Hair follicular keratinocyte (primary cell): ENCODE data around the gene OR2M7. TPM values are rescaled to one million over a fixed set of nuclear protein-coding genes. Genes with fewer than 3 reads are reported as not detected.

Source experiments
- total RNA-seq: library from RNA; depleted of rRNA; stranded (reverse); fragments of >200 nt; gene quantifications from 2 replicates; pipeline ENCODE4 v1.2.3, GENCODE V29; 2015

Gene OR2M7
- total RNA-seq, result not detected in 2 replicates

GRCh38 chr1:248324468-248324867, at the start of gene OR2M7:
OR2M7 (minus strand) TSS chr1:248324568; CDS start chr1:248324568, 0 bp downstream.

GRCh38 chr1:248361121-248361715, 36.9 kb upstream of the OR2M7 start, which contains the start of gene OR2T4:
OR2T4 (plus strand) TSS chr1:248361665; CDS start chr1:248361665, 0 bp downstream.

GRCh38 chr1:248348475-248348874, 24.1 kb upstream of the OR2M7 start, which contains the start of gene OR14C36:
OR14C36 (plus strand) TSS chr1:248348775; CDS start chr1:248348775, 0 bp downstream.

GRCh38 chr1:248303324-248303723, 21.0 kb downstream of the OR2M7 start, which contains the start of gene OR2T12:
OR2T12 (minus strand) TSS chr1:248303424; CDS start chr1:248295578, 7,846 bp downstream.

GRCh38 chr1:248277876-248278275, 46.5 kb downstream of the OR2M7 start, which contains the start of gene OR2T33:
OR2T33 (minus strand) TSS chr1:248277976; CDS start chr1:248273814, 4,162 bp downstream.

Other genes starting within 250 kb of the OR2M7 start
- 0.08 and 0.23 TPM in 2 replicates for gene OR2L13, start 229.4 kb downstream of the OR2M7 start, total RNA-seq
- gene OR2M5, start 179.4 kb downstream of the OR2M7 start, total RNA-seq, result not detected in 2 replicates
- gene OR2M2, start 149.7 kb downstream of the OR2M7 start, total RNA-seq, result not detected in 2 replicates
- gene OR2M3, start 127.3 kb downstream of the OR2M7 start, total RNA-seq, result not detected in 2 replicates
- gene OR2M4, start 93.2 kb downstream of the OR2M7 start, total RNA-seq, result not detected in 2 replicates
- gene OR2T33, start 46.6 kb downstream of the OR2M7 start, total RNA-seq, result not detected in 2 replicates
- gene OR2T12, start 21.1 kb downstream of the OR2M7 start, total RNA-seq, result not detected in 2 replicates
- not detected in 2 replicates for gene OR14C36, start 24.2 kb upstream of the OR2M7 start, total RNA-seq
- not detected in 2 replicates for gene OR2T4, start 37.1 kb upstream of the OR2M7 start, total RNA-seq
- not detected in 2 replicates for gene OR2T6, start 51.2 kb upstream of the OR2M7 start, total RNA-seq
- gene OR2T1, start 78.5 kb upstream of the OR2M7 start, total RNA-seq, result not detected in 2 replicates
- not detected in 2 replicates for gene OR2T2, start 121.1 kb upstream of the OR2M7 start, total RNA-seq
- gene OR2T3, start 148.8 kb upstream of the OR2M7 start, total RNA-seq, result not detected in 2 replicates
- gene OR2T5, start 164.0 kb upstream of the OR2M7 start, total RNA-seq, result not detected in 2 replicates
- gene OR2G6, start 183.5 kb upstream of the OR2M7 start, total RNA-seq, result not detected in 2 replicates
- gene OR2T29, start 238.2 kb upstream of the OR2M7 start, total RNA-seq, result not detected in 2 replicates